Measurements from ENCODE around the gene GTPBP2.

GTPBP2 gene

DNA sequence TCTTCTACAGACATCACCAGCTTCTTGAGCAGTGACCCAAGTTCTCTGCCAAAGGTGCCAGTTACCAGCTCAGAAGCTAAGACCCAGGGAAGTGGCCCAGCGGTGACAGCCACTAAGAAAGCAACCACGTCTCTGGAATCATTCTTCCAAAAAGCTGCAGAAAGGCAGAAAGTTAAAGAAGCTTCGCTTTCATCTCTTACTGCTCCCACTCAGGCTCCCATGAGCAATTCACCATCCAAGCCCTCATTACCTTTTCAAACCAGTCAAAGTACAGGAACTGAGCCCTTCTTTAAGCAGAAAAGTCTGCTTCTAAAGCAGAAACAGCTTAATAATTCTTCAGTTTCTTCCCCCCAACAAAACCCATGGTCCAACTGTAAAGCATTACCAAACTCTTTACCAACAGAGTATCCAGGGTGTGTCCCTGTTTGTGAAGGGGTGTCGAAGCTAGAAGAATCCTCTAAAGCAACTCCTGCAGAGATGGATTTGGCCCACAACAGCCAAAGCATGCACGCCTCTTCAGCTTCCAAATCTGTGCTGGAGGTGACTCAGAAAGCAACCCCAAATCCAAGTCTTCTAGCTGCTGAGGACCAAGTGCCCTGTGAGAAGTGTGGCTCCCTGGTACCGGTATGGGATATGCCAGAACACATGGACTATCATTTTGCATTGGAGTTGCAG is 15.2 kb downstream of the GTPBP2 start:
- Histone ChIP-seq H3K4me2 (no peak overlapping the region), H2AFZ (ENCODE audit: low read depth) (no peak overlapping the region), H3K9ac (no peak overlapping the region), H4K20me1 (ENCODE audit: insufficient read depth) (no peaks in the 10 kb centered on the region), H3K79me2 (ENCODE audit: insufficient read depth, low read depth) (no peaks in the 10 kb centered on the region), H3K4me3 (IDR thresholded peaks at IDR 0.05; ENCODE audit: insufficient read depth, low read depth, low read length) (no peak overlapping the region), H3K27ac (no peak overlapping the region), H3K27me3 (ENCODE audit: insufficient read depth, low read depth) (no peaks in the 10 kb centered on the region), H3K36me3 (ENCODE audit: insufficient read depth) (no peaks in the 10 kb centered on the region), H3K4me1 (ENCODE audit: low read depth, poor library complexity, severe bottlenecking) (no peaks in the 10 kb centered on the region)
- TF ChIP-seq, protein P1, sequence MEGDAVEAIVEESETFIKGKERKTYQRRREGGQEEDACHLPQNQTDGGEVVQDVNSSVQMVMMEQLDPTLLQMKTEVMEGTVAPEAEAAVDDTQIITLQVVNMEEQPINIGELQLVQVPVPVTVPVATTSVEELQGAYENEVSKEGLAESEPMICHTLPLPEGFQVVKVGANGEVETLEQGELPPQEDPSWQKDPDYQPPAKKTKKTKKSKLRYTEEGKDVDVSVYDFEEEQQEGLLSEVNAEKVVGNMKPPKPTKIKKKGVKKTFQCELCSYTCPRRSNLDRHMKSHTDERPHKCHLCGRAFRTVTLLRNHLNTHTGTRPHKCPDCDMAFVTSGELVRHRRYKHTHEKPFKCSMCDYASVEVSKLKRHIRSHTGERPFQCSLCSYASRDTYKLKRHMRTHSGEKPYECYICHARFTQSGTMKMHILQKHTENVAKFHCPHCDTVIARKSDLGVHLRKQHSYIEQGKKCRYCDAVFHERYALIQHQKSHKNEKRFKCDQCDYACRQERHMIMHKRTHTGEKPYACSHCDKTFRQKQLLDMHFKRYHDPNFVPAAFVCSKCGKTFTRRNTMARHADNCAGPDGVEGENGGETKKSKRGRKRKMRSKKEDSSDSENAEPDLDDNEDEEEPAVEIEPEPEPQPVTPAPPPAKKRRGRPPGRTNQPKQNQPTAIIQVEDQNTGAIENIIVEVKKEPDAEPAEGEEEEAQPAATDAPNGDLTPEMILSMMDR (conservative IDR thresholded peaks at IDR 0.05; ENCODE audit: low read depth, low read length), result no peak

DNA sequence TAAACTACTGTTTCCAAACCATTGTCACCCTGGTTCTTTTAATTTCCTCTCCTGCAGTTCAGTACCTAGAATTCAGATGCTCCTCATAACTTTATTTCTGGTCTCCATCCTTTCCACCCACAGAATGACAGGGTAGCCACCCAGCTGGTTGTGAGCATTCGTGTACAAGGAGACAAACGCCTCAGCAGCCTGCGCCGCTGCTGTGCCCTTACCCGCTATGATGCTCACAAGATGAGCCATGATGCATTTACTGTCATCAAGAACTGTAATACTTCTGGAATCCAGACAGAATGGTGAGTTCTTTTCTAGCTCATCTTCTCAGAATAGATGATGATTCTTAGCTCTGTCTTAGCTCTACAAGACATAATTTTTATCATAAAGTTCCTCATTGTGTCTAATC is 18.6 kb downstream of the GTPBP2 start:
- H3K79me2 ChIP-seq (ENCODE audit: insufficient read depth, low read depth), result no peaks in the 10 kb centered on the region
- H3K36me3 ChIP-seq (ENCODE audit: insufficient read depth), result no peaks in the 10 kb centered on the region
- TF ChIP-seq, protein P1 (conservative IDR thresholded peaks at IDR 0.05; ENCODE audit: low read depth, low read length), result no peak
- no peaks in the 10 kb centered on the region for H3K4me1 ChIP-seq (ENCODE audit: low read depth, poor library complexity, severe bottlenecking)
- no peak overlapping the region for H3K27ac ChIP-seq
- H3K27me3 ChIP-seq (ENCODE audit: insufficient read depth, low read depth), result no peaks in the 10 kb centered on the region
- H3K9ac ChIP-seq, result no peak overlapping the region
- no peak overlapping the region for H3K4me3 ChIP-seq (IDR thresholded peaks at IDR 0.05; ENCODE audit: insufficient read depth, low read depth, low read length)
- no peak overlapping the region for H2AFZ ChIP-seq (ENCODE audit: low read depth)
- H3K4me2 ChIP-seq, result no peak overlapping the region
- no peaks in the 10 kb centered on the region for H4K20me1 ChIP-seq (ENCODE audit: insufficient read depth)

DNA sequence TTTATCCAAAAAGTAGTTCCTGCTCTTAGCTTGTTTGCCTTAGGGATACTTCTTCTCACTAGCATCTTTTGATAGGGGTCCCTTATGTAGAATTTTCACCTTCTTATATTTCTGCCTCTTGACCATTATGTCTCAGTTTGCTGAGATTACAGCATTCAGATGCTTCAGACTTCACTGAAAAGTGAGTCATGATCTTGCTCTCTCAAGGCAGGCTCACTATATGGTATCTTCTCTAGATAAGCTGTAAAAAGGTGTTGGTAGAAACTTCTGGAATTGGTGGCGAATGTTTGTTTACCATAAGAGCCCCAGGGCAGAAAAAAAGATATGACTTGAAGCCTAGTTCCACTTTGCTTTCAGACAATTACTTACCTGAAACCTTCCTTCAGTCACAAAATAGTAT is 19.7 kb downstream of the GTPBP2 start:
- Histone ChIP-seq H4K20me1 (ENCODE audit: insufficient read depth) (no peaks in the 10 kb centered on the region), H3K36me3 (ENCODE audit: insufficient read depth) (no peaks in the 10 kb centered on the region), H3K4me2 (no peak overlapping the region), H2AFZ (ENCODE audit: low read depth) (no peak overlapping the region), H3K27me3 (ENCODE audit: insufficient read depth, low read depth) (no peaks in the 10 kb centered on the region), H3K4me1 (ENCODE audit: low read depth, poor library complexity, severe bottlenecking) (no peaks in the 10 kb centered on the region), H3K27ac (no peak overlapping the region), H3K9ac (no peak overlapping the region), H3K79me2 (ENCODE audit: insufficient read depth, low read depth) (no peaks in the 10 kb centered on the region), H3K4me3 (IDR thresholded peaks at IDR 0.05; ENCODE audit: insufficient read depth, low read depth, low read length) (no peak overlapping the region)
- TF ChIP-seq, protein P1 (conservative IDR thresholded peaks at IDR 0.05; ENCODE audit: low read depth, low read length), result no peak

DNA sequence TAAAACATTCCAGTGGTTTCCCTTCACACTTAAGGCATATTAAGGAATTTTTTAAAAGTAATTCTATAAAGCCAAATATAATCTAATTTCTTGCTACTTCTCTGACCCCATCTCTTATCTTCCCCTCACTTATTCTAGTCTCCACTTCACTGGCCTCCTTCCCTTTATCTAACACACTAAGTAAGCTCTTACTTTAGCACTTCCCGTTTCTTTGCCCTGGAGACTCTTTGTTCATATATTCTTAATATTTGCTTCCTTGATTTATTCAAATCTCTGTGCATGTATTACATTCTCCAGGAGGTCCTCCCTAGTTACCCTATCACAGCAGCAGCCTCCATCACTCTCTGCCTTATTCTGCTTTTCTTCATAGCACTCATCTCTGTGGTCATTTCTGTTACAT is 20.3 kb downstream of the GTPBP2 start:
- TF ChIP-seq, protein P1 (conservative IDR thresholded peaks at IDR 0.05; ENCODE audit: low read depth, low read length), result no peak
- Histone ChIP-seq H3K27me3 (ENCODE audit: insufficient read depth, low read depth) (no peaks in the 10 kb centered on the region), H3K4me1 (ENCODE audit: low read depth, poor library complexity, severe bottlenecking) (no peaks in the 10 kb centered on the region), H3K27ac (no peak overlapping the region), H2AFZ (ENCODE audit: low read depth) (no peak overlapping the region), H3K36me3 (ENCODE audit: insufficient read depth) (no peaks in the 10 kb centered on the region), H3K79me2 (ENCODE audit: insufficient read depth, low read depth) (no peaks in the 10 kb centered on the region), H3K4me3 (IDR thresholded peaks at IDR 0.05; ENCODE audit: insufficient read depth, low read depth, low read length) (no peak overlapping the region), H4K20me1 (ENCODE audit: insufficient read depth) (no peaks in the 10 kb centered on the region), H3K9ac (no peak overlapping the region), H3K4me2 (no peak overlapping the region)
